Astrocyte of the spinal cord (primary cell): ENCODE measurements around the gene CHIA.

Source experiments
- DNase-seq: peaks from one replicate; pipeline ENCODE4 v3.0.0; 2011; ENCODE audit warnings: low read depth, low spot score
- H3K4me3 ChIP-seq: 2 replicates; pipeline ENCODE4 v1.5.1; 2011; ENCODE audit warnings: low read depth, mild to moderate bottlenecking, low read length, moderate library complexity
- in situ Hi-C: cut with HindIII; loops from 2 replicates; pipeline ENCODE4 v1.10.0; 2017; ENCODE audit warnings: low sequenced_read_pairs
- TF ChIP-seq, protein P1 (sequence below): IDR thresholded peaks from 2 replicates; pipeline ENCODE4 v1.5.1; 2012; ENCODE audit warnings: low read depth, mild to moderate bottlenecking, low read length, inconsistent platforms

CHIA gene

DNA sequence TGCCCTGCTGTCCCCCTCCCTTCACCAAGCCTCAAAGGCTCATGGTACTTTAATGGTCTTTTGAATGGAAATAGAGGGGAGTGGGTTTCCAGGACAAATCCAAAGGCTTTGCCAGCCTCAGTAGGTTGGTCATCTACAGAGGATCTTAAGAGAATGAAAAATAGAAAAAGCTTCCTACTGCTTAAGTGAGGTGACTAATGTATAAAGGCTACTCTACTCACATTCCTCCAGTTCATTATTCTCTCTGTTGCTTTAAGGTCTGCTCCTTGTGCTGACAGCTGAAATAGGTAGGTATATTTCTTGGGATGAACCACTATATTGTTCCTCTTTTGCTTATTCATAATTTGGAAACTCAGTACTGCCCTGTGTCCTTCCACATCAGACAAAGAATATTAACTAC lies 10.4 kb upstream of the CHIA start:
- in situ Hi-C loops = no loop called here
- no peak overlapping the region for H3K4me3 ChIP-seq
- TF ChIP-seq, protein P1, sequence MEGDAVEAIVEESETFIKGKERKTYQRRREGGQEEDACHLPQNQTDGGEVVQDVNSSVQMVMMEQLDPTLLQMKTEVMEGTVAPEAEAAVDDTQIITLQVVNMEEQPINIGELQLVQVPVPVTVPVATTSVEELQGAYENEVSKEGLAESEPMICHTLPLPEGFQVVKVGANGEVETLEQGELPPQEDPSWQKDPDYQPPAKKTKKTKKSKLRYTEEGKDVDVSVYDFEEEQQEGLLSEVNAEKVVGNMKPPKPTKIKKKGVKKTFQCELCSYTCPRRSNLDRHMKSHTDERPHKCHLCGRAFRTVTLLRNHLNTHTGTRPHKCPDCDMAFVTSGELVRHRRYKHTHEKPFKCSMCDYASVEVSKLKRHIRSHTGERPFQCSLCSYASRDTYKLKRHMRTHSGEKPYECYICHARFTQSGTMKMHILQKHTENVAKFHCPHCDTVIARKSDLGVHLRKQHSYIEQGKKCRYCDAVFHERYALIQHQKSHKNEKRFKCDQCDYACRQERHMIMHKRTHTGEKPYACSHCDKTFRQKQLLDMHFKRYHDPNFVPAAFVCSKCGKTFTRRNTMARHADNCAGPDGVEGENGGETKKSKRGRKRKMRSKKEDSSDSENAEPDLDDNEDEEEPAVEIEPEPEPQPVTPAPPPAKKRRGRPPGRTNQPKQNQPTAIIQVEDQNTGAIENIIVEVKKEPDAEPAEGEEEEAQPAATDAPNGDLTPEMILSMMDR = no peak
- no peak for DNase-seq

DNA sequence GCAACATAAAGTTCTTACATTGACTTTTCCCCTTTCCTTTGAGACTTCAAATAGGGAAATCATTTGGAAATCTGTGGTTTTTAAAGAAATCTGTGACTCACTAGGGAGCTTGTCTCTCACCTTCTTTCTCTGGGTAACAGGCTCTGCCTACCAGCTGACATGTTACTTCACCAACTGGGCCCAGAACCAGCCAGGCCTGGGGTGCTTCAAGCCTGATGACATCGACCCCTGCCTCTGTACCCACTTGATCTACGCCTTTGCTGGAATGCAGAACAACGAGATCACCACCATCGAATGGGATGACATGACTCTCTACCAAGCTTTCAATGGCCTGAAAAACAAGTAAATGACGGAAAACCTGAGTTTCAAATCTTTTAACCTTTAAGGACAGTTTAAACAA lies 9.2 kb upstream of the CHIA start:
- TF ChIP-seq, protein P1 = no peak
- in situ Hi-C loops = no loop called here
- no peak for DNase-seq
- no peak overlapping the region for H3K4me3 ChIP-seq

DNA sequence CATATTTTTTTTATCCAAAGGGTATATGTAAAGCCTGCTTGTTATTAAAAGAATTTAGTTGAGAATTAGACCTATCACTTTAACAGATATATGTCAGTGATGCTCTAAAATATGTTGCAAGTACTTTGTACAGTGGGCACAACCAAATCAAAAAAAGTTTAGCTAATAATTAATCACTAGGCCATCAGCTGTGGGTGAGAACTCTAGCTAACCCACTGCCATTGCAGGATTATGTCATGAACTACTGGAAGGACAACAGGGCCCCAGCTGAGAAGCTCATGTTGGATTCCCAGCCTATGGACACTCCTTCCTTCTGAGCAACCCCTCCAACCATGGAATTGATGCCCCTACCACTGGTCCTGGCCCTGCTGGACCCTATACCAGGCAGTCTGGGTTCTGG lies 6.8 kb upstream of the CHIA start:
- no peak overlapping the region for H3K4me3 ChIP-seq
- TF ChIP-seq, protein P1 = no peak
- no peak for DNase-seq
- in situ Hi-C loops = no loop called here

DNA sequence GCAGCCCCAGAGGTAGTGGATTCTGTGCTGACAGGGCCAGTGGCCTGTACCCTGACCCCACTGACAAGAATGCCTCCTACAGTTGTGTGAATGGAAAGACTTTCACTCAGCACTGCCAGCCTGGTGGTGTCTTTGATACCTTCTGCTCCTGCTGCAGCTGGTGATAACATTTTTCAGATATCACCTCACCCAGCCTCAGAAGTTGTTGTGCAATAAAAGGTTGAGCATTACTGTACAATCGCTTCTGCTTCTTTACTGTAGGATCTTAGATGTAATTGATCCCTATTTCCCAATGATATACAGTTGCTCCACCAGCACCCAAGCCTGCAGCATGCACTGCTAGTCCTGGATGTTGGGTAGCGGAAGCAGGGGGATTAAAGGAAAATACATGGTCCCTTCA lies 4.8 kb upstream of the CHIA start:
- in situ Hi-C loops = no loop called here
- H3K4me3 ChIP-seq = no peak overlapping the region
- TF ChIP-seq, protein P1 = no peak
- DNase-seq = no peak

DNA sequence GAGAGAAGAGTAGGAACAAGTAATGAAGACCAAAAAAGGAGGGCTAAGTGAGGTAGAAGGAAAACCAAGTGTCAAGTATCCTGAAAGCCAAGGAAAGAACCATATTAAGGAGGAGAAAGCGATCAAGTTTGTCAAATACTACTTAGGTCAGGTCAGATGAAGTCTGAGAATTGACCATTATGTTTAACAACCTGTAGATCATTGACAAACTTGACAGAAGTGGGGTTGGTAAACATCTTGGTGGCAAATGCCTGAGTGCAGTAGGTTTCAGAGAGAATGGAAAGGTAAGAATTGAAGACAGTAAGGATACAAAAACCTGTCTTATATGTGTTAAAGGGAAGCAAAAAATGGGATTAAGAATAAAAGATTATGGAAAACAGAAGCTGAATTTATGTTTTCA lies 3.7 kb upstream of the CHIA start:
- DNase-seq = no peak
- TF ChIP-seq, protein P1 = no peak
- no peak overlapping the region for H3K4me3 ChIP-seq
- in situ Hi-C loops = no loop called here

DNA sequence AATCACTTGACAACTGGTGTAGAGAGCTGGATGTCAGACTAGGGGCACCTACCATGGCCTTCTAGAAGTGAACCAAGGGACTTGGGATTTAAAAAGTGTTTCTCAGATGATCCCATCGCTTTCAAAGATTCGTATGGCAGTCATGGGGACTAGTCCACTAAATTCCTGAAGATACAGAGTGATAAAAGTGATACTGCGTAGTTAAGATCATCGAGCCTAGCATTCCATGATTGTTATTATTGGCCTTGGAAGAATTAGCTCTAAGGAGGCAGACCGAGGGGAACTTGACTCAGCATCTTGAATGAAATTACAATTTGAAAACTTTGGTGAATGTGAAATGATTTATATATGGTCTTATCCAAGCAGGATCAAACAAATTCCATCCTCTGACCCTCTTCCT lies 1.3 kb upstream of the CHIA start:
- no peak for DNase-seq
- TF ChIP-seq, protein P1 = no peak
- H3K4me3 ChIP-seq = no peak overlapping the region
- in situ Hi-C loops = no loop called here

DNA sequence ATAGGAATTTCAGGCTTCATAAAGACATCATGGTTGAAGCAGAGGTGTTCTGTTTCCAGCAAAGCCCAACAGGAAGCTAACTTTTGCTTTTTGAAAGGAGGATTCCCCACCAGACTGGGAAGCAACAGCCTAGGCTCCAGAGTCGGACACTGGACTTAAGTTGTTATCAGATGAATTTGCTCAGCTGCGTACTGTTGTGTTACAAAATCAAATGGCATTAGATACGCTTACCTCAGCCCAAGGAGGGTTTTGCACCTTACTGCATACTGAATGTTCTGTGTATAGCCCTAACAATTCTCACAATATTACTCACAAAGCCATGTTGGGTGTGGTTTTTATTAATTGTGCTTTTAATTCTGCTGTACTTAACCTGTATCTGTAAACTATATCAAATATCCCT lies 547 bp upstream of the CHIA start:
- TF ChIP-seq, protein P1 = no peak

More for the DNA sequence above, 547 bp upstream of the CHIA start:
- no peak for DNase-seq
- in situ Hi-C loops = no loop called here
- H3K4me3 ChIP-seq = no peak overlapping the region
